ENCODE results near the gene NTN1.

GRCh38 chr17:9148905-9149525 lies 127.7 kb downstream of the NTN1 start:
- no peak for TF ChIP-seq CTCF (IDR thresholded peaks at IDR 0.05)
- TF ChIP-seq POLR2A (IDR thresholded peaks at IDR 0.05) = no peak

All from testis (tissue), 2 donors.